ENCODE results near the gene GREM2.

GREM2 gene

GRCh38 chr1:240511789-240512188 is 100.2 kb downstream of the GREM2 start:
- H3K9me3 ChIP-seq (ENCODE audit: low read depth, low read length), result no peaks in the 10 kb centered on the region
- H3K36me3 ChIP-seq (ENCODE audit: insufficient read depth, low read length), result no peaks in the 10 kb centered on the region
- no peak overlapping the region for H3K9ac ChIP-seq (ENCODE audit: insufficient read length)
- no peak for TF ChIP-seq POLR2AphosphoS5 (IDR thresholded peaks at IDR 0.05; ENCODE audit: borderline replicate concordance, low read depth, low read length)
- H3K27ac ChIP-seq, result no peak overlapping the region
- DNase-seq (ENCODE audit: low read depth, low spot score), result no peak
- no peak overlapping the region for H3K4me3 ChIP-seq

- no peak for TF ChIP-seq FOXP2 (optimal IDR thresholded peaks at IDR 0.05; ENCODE audit: control extremely low read depth, extremely low read length, insufficient read depth)
- no peak overlapping the region for H3K9ac ChIP-seq (ENCODE audit: insufficient read length)
- DNase-seq (ENCODE audit: low read depth, low spot score), result no peak
- H3K27ac ChIP-seq, result no peak overlapping the region
- no peaks in the 10 kb centered on the region for H3K9me3 ChIP-seq (ENCODE audit: low read depth, low read length)
- no peak overlapping the region for H3K4me3 ChIP-seq
- no peaks in the 10 kb centered on the region for H3K36me3 ChIP-seq (ENCODE audit: insufficient read depth, low read length)
Measured at GRCh38 chr1:240508950-240509349, 103.0 kb downstream of the GREM2 start.

- Histone ChIP-seq H3K4me3 (no peak overlapping the region), H3K36me3 (ENCODE audit: insufficient read depth, low read length) (no peaks in the 10 kb centered on the region), H3K9me3 (ENCODE audit: low read depth, low read length) (no peaks in the 10 kb centered on the region), H3K9ac (ENCODE audit: insufficient read length) (no peak overlapping the region), H3K27ac (no peak overlapping the region)
- TF ChIP-seq EZH2 (IDR thresholded peaks at IDR 0.05), result no peak
- TF ChIP-seq FOXP2 (optimal IDR thresholded peaks at IDR 0.05; ENCODE audit: control extremely low read depth, extremely low read length, insufficient read depth), result no peak
- no peak for TF ChIP-seq POLR2AphosphoS5 (IDR thresholded peaks at IDR 0.05; ENCODE audit: borderline replicate concordance, low read depth, low read length)
- no peak for DNase-seq (ENCODE audit: low read depth, low spot score)
Measured at GRCh38 chr1:240508201-240508600, 103.8 kb downstream of the GREM2 start.

- Histone ChIP-seq H3K27ac (no peak overlapping the region), H3K4me3 (no peak overlapping the region), H3K9ac (ENCODE audit: insufficient read length) (no peak overlapping the region), H3K9me3 (ENCODE audit: low read depth, low read length) (no peaks in the 10 kb centered on the region), H3K36me3 (ENCODE audit: insufficient read depth, low read length) (no peaks in the 10 kb centered on the region)
- no peak for DNase-seq (ENCODE audit: low read depth, low spot score)
- no peak for TF ChIP-seq POLR2AphosphoS5 (IDR thresholded peaks at IDR 0.05; ENCODE audit: borderline replicate concordance, low read depth, low read length)
- TF ChIP-seq FOXP2 (optimal IDR thresholded peaks at IDR 0.05; ENCODE audit: control extremely low read depth, extremely low read length, insufficient read depth), result no peak
- no peak for TF ChIP-seq EZH2 (IDR thresholded peaks at IDR 0.05)
Measured at GRCh38 chr1:240506176-240506575, 105.8 kb downstream of the GREM2 start.

- Histone ChIP-seq H3K9me3 (ENCODE audit: low read depth, low read length) (no peaks in the 10 kb centered on the region), H3K27ac (no peak overlapping the region), H3K9ac (ENCODE audit: insufficient read length) (no peak overlapping the region), H3K36me3 (ENCODE audit: insufficient read depth, low read length) (no peaks in the 10 kb centered on the region), H3K4me3 (no peak overlapping the region)
- no peak for TF ChIP-seq POLR2AphosphoS5 (IDR thresholded peaks at IDR 0.05; ENCODE audit: borderline replicate concordance, low read depth, low read length)
- no peak for TF ChIP-seq FOXP2 (optimal IDR thresholded peaks at IDR 0.05; ENCODE audit: control extremely low read depth, extremely low read length, insufficient read depth)
- no peak for TF ChIP-seq EZH2 (IDR thresholded peaks at IDR 0.05)
- no peak for DNase-seq (ENCODE audit: low read depth, low spot score)
Measured at GRCh38 chr1:240503558-240503957, 108.4 kb downstream of the GREM2 start.

- H3K27ac ChIP-seq, result no peak overlapping the region
- H3K36me3 ChIP-seq (ENCODE audit: insufficient read depth, low read length), result no peaks in the 10 kb centered on the region
- no peaks in the 10 kb centered on the region for H3K9me3 ChIP-seq (ENCODE audit: low read depth, low read length)
- no peak overlapping the region for H3K4me3 ChIP-seq
- TF ChIP-seq FOXP2 (optimal IDR thresholded peaks at IDR 0.05; ENCODE audit: control extremely low read depth, extremely low read length, insufficient read depth), result no peak
- no peak for TF ChIP-seq POLR2AphosphoS5 (IDR thresholded peaks at IDR 0.05; ENCODE audit: borderline replicate concordance, low read depth, low read length)
- TF ChIP-seq EZH2 (IDR thresholded peaks at IDR 0.05), result no peak
- no peak for DNase-seq (ENCODE audit: low read depth, low spot score)
- H3K9ac ChIP-seq (ENCODE audit: insufficient read length), result no peak overlapping the region
Measured at GRCh38 chr1:240503036-240503435, 108.9 kb downstream of the GREM2 start.

GRCh38 chr1:240501115-240501514 is 110.8 kb downstream of the GREM2 start:
- H3K9ac ChIP-seq (ENCODE audit: insufficient read length), result no peak overlapping the region
- H3K9me3 ChIP-seq (ENCODE audit: low read depth, low read length), result no peaks in the 10 kb centered on the region
- H3K36me3 ChIP-seq (ENCODE audit: insufficient read depth, low read length), result no peaks in the 10 kb centered on the region
- TF ChIP-seq EZH2 (IDR thresholded peaks at IDR 0.05) (no peak), FOXP2 (optimal IDR thresholded peaks at IDR 0.05; ENCODE audit: control extremely low read depth, extremely low read length, insufficient read depth) (no peak), POLR2AphosphoS5 (IDR thresholded peaks at IDR 0.05; ENCODE audit: borderline replicate concordance, low read depth, low read length) (no peak)
- no peak overlapping the region for H3K4me3 ChIP-seq
- no peak overlapping the region for H3K27ac ChIP-seq
- DNase-seq (ENCODE audit: low read depth, low spot score), result no peak

- no peak overlapping the region for H3K27ac ChIP-seq
- no peaks in the 10 kb centered on the region for H3K36me3 ChIP-seq (ENCODE audit: insufficient read depth, low read length)
- no peak for TF ChIP-seq FOXP2 (optimal IDR thresholded peaks at IDR 0.05; ENCODE audit: control extremely low read depth, extremely low read length, insufficient read depth)
- TF ChIP-seq EZH2 (IDR thresholded peaks at IDR 0.05), result no peak
- no peak for TF ChIP-seq POLR2AphosphoS5 (IDR thresholded peaks at IDR 0.05; ENCODE audit: borderline replicate concordance, low read depth, low read length)
- no peak overlapping the region for H3K4me3 ChIP-seq
- no peak overlapping the region for H3K9ac ChIP-seq (ENCODE audit: insufficient read length)
- H3K9me3 ChIP-seq (ENCODE audit: low read depth, low read length), result no peaks in the 10 kb centered on the region
- no peak for DNase-seq (ENCODE audit: low read depth, low spot score)
Measured at GRCh38 chr1:240500647-240501046, 111.3 kb downstream of the GREM2 start.

GRCh38 chr1:240499012-240499411 is 112.9 kb downstream of the GREM2 start:
- no peak for DNase-seq (ENCODE audit: low read depth, low spot score)
- no peak overlapping the region for H3K4me3 ChIP-seq
- no peak overlapping the region for H3K27ac ChIP-seq
- no peaks in the 10 kb centered on the region for H3K36me3 ChIP-seq (ENCODE audit: insufficient read depth, low read length)
- H3K9ac ChIP-seq (ENCODE audit: insufficient read length), result no peak overlapping the region
- TF ChIP-seq EZH2 (IDR thresholded peaks at IDR 0.05) (no peak), POLR2AphosphoS5 (IDR thresholded peaks at IDR 0.05; ENCODE audit: borderline replicate concordance, low read depth, low read length) (no peak), FOXP2 (optimal IDR thresholded peaks at IDR 0.05; ENCODE audit: control extremely low read depth, extremely low read length, insufficient read depth) (no peak)
- H3K9me3 ChIP-seq (ENCODE audit: low read depth, low read length), result no peaks in the 10 kb centered on the region

All from SK-N-MC (cell line).